SK-N-MC (cell line): ENCODE measurements around the gene CSMD2.

Experiments
- DNase-seq: peaks from one replicate; pipeline ENCODE4 v3.0.0-alpha.2; 2011; ENCODE audit warnings: low read depth, low spot score
- H3K27ac ChIP-seq: fragments of 200-600 bp; sonication (generic); 2 replicates; pipeline ENCODE4 v1.5.1; 2016; ENCODE audit warnings: mixed run types
- H3K36me3 ChIP-seq: fragments of 200-600 bp; sonication (generic); 2 replicates; pipeline ENCODE4 v1.6.1; 2017; ENCODE audit warnings: antibody characterized with exemption, low read length, mixed read lengths; ENCODE audit not compliant: insufficient read depth
- H3K4me3 ChIP-seq: fragments of 200-600 bp; sonication (generic); 2 replicates; pipeline ENCODE4 v1.5.1; 2016
- H3K9ac ChIP-seq: fragments of 200-600 bp; sonication (generic); 2 replicates; pipeline ENCODE4 v1.8.0; 2017; ENCODE audit warnings: mixed run types, mixed read lengths; ENCODE audit not compliant: insufficient read length
- H3K9me3 ChIP-seq: fragments of 200-600 bp; sonication (generic); 2 replicates; pipeline ENCODE4 v1.6.1; 2017; ENCODE audit warnings: low read depth, mild to moderate bottlenecking, antibody characterized with exemption, low read length, moderate library complexity, mixed read lengths
- EZH2 ChIP-seq: fragments of 200-600 bp; sonication (generic); IDR thresholded peaks from one replicate; pipeline ENCODE4 v1.6.1; 2017; ENCODE audit warnings: antibody characterized with exemption
- FOXP2 ChIP-seq: optimal IDR thresholded peaks from 2 replicates; pipeline ENCODE3; 2011; ENCODE audit warnings: mild to moderate bottlenecking, moderate library complexity; ENCODE audit not compliant: insufficient read depth; ENCODE audit errors: extremely low read length, control extremely low read depth
- POLR2AphosphoS5 ChIP-seq: IDR thresholded peaks from 2 replicates; pipeline ENCODE4 v1.6.1; 2012; ENCODE audit warnings: mild to moderate bottlenecking, low read depth, low read length, borderline replicate concordance

Gene CSMD2

GRCh38 chr1:33854091-33854490 is 310.9 kb downstream of the CSMD2 start:
- no peak overlapping the region for H3K9ac ChIP-seq
- H3K27ac ChIP-seq = no peak overlapping the region
- TF ChIP-seq POLR2AphosphoS5 (no peak), FOXP2 (no peak), EZH2 (no peak)
- no peak for DNase-seq
- no peak overlapping the region for H3K4me3 ChIP-seq
- H3K36me3 ChIP-seq = no peaks in the 10 kb centered on the region
- no peaks in the 10 kb centered on the region for H3K9me3 ChIP-seq

DNA sequence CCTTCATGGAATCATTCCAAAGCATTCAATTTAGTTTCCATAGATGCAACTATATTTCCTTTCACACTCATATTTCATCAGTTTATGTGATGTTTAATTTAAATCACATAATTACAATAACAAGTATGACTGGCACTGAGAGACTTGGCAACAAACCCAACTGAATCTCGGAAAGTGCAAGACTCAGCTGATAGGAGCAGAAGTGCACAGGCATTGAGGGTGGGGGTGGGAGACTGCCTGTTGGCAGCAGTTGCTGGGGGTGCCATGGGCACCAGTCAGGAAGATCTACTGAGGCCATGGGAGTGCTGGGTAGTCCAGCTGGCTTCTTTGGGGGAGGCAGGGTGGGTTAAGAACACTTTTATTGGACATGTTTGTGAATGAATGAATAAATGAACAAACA is 311.6 kb downstream of the CSMD2 start:
- DNase-seq = no peak
- TF ChIP-seq POLR2AphosphoS5 (no peak), FOXP2 (no peak), EZH2 (no peak)
- Histone ChIP-seq H3K4me3 (no peak overlapping the region), H3K9me3 (no peaks in the 10 kb centered on the region), H3K27ac (no peak overlapping the region), H3K36me3 (no peaks in the 10 kb centered on the region), H3K9ac (no peak overlapping the region)

- Histone ChIP-seq H3K27ac (no peak overlapping the region), H3K4me3 (no peak overlapping the region), H3K36me3 (no peaks in the 10 kb centered on the region), H3K9me3 (no peaks in the 10 kb centered on the region), H3K9ac (no peak overlapping the region)
- TF ChIP-seq POLR2AphosphoS5 (no peak), FOXP2 (no peak), EZH2 (no peak)
- no peak for DNase-seq
Observed at GRCh38 chr1:33852711-33853110, 312.3 kb downstream of the CSMD2 start.

GRCh38 chr1:33850481-33850880 is 314.5 kb downstream of the CSMD2 start:
- no peak overlapping the region for H3K4me3 ChIP-seq
- H3K36me3 ChIP-seq = no peaks in the 10 kb centered on the region
- no peak overlapping the region for H3K27ac ChIP-seq
- no peak for TF ChIP-seq EZH2
- TF ChIP-seq FOXP2 = no peak
- H3K9ac ChIP-seq = no peak overlapping the region
- H3K9me3 ChIP-seq = no peaks in the 10 kb centered on the region
- no peak for DNase-seq

- H3K4me3 ChIP-seq = no peak overlapping the region
- no peak overlapping the region for H3K9ac ChIP-seq
- H3K9me3 ChIP-seq = no peaks in the 10 kb centered on the region
- TF ChIP-seq EZH2 (no peak), POLR2AphosphoS5 (no peak), FOXP2 (no peak)
- H3K27ac ChIP-seq = no peak overlapping the region
- DNase-seq = no peak
- H3K36me3 ChIP-seq = no peaks in the 10 kb centered on the region
Observed at GRCh38 chr1:33849211-33849610, 315.8 kb downstream of the CSMD2 start.

GRCh38 chr1:33848205-33848937 is 316.7 kb downstream of the CSMD2 start:
- no peaks in the 10 kb centered on the region for H3K9me3 ChIP-seq
- no peak overlapping the region for H3K9ac ChIP-seq
- no peaks in the 10 kb centered on the region for H3K36me3 ChIP-seq
- DNase-seq = no peak
- no peak overlapping the region for H3K4me3 ChIP-seq
- TF ChIP-seq FOXP2 (no peak), POLR2AphosphoS5 (no peak), EZH2 (no peak)
- no peak overlapping the region for H3K27ac ChIP-seq

GRCh38 chr1:33846861-33847260 is 318.2 kb downstream of the CSMD2 start:
- TF ChIP-seq POLR2AphosphoS5 (no peak), EZH2 (no peak), FOXP2 (no peak)
- no peaks in the 10 kb centered on the region for H3K36me3 ChIP-seq
- no peak for DNase-seq

GRCh38 chr1:33844166-33844565 is 320.9 kb downstream of the CSMD2 start:
- H3K9me3 ChIP-seq = no peaks in the 10 kb centered on the region
- TF ChIP-seq EZH2 = no peak
- TF ChIP-seq POLR2AphosphoS5 = no peak
- TF ChIP-seq FOXP2 = no peak

More at GRCh38 chr1:33846861-33847260, 318.2 kb downstream of the CSMD2 start:
- Histone ChIP-seq H3K9ac (no peak overlapping the region), H3K27ac (no peak overlapping the region), H3K4me3 (no peak overlapping the region), H3K9me3 (no peaks in the 10 kb centered on the region)

DNA sequence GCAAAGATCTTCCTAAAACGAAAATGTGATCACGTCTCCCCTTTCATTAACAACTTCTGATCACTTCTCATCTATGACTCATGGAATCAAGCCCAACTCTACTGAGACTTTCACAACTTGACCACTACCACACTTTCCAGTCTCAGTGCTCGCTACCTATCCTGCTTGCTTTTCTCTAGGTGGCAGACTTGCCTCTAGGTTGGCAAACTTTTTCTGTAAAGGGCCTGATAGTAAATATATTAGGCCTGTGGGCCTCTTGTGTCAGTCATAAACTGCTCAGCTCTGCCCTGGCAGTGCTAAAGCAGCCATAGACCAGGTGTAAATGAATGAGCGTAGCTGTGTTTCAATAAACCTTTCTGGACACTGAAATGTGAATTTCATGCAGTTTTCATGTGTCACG is 322.7 kb downstream of the CSMD2 start:
- Histone ChIP-seq H3K4me3 (no peak overlapping the region), H3K9ac (no peak overlapping the region), H3K9me3 (no peaks in the 10 kb centered on the region), H3K27ac (no peak overlapping the region), H3K36me3 (no peaks in the 10 kb centered on the region)
- TF ChIP-seq FOXP2 (no peak), POLR2AphosphoS5 (no peak), EZH2 (no peak)
- no peak for DNase-seq

More at GRCh38 chr1:33844166-33844565, 320.9 kb downstream of the CSMD2 start:
- Histone ChIP-seq H3K9ac (no peak overlapping the region), H3K27ac (no peak overlapping the region), H3K36me3 (no peaks in the 10 kb centered on the region), H3K4me3 (no peak overlapping the region)
- DNase-seq = no peak
